T-helper 1 cell treated with Interleukin-12 subunit alpha and Interleukin-12 subunit beta and Interleukin-4 antibody, amounts not matched to agents 30 ng/mL and 1 ng/mL, for 36 hours (primary cell): ENCODE data around the gene RCL1. TPM values are rescaled to one million over a fixed set of nuclear protein-coding genes. Genes with fewer than 3 reads are reported as not detected.

Experiments
- intact Hi-C: fragments of 100-400 bp; cut with micrococcal nuclease; formaldehyde crosslinking; loops from one replicate; pipeline ENCODE4 v1.15.1; 2024
- total RNA-seq: library from RNA; stranded (reverse); gene quantifications from 2 replicates; pipeline ENCODE4 v1.2.3, GENCODE V29; 2022

The RCL1 gene
- total RNA-seq, 1 donor from 2014 or later = 35.6 TPM

DNA sequence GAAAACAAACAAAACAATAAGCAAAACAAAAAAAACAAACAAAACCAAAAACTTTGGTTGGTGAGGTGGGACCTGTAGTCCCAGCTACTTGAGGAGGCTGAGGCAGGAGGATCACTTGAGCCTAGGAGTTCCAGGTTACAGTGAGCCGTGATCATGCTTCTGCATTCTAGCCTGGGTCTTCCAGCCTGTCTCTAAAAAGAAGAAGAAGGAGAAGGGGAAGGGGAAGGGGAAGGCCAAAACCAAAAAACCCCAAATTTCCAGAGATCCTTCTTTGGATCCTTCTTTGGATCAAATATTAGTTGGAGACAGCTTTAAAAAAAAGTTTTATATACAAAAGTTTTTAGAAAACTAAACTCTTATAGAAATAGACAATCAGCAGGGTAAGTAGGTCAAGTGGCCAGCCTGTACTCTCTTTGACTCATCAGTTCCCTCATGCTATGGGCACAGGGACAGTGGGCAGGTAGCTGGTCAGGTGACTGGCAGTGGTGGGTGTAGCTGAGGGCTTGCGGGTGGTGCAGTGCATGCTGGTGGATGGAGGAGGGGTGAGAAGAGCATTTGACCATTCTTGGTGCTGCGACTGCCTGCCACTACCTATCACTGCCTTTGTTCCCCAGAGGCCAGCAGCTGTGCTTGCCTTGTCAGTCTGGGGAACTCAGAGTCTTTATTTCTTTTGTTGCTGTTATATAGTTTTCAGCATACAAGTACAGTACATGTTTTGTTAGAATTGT is 12.6 kb downstream of the RCL1 start:
- intact Hi-C loops = no loop called here

DNA sequence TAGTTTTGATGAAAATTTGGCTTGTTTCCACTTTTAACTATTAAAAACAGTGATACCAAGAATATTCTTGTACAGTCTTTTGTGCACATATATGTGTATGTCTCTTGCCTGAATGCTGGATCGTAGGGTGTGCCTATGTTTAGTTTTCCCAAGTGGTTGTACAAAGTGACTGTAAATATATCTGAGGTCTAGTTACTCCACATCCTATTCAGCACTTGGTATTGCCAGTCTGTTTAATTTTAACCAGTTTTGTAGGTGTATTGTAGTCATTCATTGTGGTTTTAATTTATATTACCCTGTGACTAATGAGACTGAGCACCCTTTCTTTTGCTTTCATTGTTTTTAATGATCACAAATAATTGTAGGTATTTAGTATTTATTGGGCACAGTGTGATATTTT is 17.8 kb downstream of the RCL1 start:
- intact Hi-C loops = loop anchor here (2.0 kb wide), 1 partner anchor 18 kb away; the partner anchor contains the start of gene RCL1

DNA sequence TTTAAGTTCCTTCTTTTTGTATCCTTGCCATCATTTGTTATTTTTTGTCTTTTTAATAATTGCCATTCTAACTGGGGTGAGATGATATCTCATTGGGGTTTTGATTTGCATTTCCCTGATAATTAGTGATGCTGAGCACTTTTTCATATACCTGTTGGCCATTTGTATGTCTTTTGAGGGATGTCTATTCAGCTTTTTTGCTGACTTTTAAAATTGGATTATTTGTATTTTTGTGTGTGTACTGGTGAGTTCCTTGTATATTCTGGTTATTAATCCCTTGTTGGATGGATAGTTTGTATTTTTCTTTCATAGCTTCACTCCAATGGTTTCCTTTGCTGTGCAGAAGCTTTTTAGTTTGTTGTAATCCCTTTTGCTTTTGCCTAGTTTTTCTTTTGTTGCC is 19.1 kb downstream of the RCL1 start:
- intact Hi-C loops = loop anchor here (2.0 kb wide), 1 partner anchor 19 kb away; the partner anchor contains the start of gene RCL1

DNA sequence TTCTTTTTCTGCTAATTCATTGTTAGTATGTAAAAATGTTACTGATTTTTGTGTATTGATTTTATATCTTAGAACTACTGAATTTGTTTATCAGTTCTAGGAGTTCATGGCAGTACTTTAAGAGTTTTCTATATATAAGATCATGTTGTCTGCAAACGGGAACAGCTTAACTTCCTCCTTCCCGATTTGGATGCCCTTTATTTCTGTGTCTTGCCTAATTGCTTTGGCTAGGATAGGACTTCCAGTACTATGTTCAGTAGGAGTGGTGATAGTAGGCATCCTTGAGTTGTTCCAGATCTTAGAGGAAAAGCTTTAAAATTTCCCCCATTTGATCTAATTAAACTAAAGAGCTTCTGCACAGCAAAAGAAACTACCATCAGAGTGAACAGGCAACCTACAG is 20.1 kb downstream of the RCL1 start:
- intact Hi-C loops = no loop called here

- intact Hi-C loops = no loop called here
These were observed 22.2 kb downstream of the RCL1 start for GRCh38 chr9:4814913-4815312.

- intact Hi-C loops = no loop called here
These were observed 22.7 kb downstream of the RCL1 start for GRCh38 chr9:4815381-4815956.

DNA sequence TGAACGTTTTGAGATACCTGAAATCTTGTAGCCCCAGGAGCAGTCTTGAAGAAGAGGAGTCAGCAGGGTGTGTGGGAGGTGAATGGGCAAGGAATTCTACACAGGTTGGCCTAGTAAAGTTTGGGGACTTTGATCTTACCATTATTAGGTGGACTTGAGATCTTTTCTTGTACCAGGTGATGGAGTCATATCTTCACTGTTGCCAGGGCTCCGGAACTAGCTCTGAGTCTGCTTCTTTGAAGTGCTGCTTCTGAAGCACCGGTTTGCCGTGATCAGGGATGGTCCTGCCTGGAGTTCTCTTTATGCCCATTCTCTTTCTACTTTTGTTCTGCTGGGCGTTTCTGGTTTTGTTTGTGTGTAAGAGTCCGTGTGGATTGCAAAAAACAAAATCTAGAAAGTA is 27.4 kb downstream of the RCL1 start:
- intact Hi-C loops = no loop called here

DNA sequence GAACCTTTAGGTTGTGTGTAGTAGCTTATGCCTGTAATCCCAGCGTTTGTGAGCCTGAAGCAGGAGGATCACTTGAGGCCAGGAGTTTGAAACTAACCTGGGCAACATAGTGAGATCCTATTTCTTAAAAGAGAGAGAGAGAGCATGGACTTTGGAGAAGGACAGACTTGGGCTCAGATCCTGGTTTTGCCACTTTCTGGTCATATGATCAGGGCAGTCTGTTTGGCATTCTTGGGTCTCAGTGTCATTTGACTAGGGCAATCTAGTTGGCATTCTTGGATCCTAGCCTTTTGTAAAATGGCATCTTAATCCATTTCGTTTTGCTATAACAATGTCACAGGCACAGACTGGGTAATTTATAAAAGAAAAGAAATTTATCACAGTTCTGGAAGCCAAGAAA is 28.4 kb downstream of the RCL1 start:
- intact Hi-C loops = no loop called here

DNA sequence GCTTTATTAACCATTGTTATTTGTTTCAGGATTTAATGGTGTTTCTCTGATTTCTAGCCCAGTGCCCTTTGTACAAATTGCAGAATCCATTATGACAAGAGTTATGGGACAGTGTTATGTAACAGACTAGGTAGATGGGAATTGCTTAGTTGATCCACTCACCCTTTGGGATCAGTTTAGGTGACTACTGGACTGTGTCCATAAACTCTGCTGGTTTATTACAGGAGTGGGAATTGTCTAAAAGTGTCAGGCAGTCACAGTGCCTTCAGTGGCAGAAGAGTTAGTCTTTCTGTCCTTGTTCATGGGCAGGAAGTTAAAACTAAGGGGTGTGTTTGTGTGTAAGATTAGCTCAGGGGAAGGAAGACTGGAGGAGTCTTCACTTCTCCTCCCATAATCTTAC is 29.3 kb downstream of the RCL1 start:
- intact Hi-C loops = no loop called here

DNA sequence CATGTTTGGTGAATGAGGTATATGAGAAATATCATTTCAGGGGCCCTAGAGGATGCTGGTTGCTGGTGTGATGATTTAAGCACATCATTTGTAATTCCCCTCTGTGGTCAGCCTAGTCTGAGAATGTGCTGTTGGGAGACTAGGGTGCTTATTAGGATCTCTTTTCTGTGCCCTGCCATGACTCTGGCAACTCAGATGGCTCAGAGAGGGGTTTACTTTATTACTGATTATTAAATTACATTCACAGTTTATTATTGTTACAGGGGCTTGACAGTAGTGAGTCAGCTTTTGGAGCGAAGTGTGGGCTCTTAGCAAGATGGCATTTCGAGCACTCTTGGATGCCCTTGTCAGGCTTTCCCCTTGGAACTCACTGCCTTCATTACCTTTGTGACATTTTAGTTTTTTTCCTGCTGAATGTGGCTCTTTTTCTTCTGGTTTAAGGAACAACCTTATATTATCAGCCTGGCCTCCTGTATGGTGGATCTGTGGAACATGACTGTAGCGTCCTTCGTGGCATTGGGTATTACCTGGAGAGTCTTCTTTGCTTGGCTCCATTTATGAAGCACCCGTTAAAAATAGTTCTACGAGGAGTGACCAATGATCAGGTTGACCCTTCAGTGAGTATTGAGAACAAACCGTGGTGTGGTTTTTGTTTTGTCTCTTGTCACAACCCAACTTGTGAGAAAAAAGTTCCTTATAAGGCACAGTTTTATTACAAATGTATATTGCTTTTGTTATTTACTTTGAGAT is 33.8 kb downstream of the RCL1 start:
- intact Hi-C loops = no loop called here

GRCh38 chr9:4827224-4827623 is 34.5 kb downstream of the RCL1 start:
- intact Hi-C loops = no loop called here

- intact Hi-C loops = no loop called here
These were observed 36.0 kb downstream of the RCL1 start for GRCh38 chr9:4828761-4829160.

DNA sequence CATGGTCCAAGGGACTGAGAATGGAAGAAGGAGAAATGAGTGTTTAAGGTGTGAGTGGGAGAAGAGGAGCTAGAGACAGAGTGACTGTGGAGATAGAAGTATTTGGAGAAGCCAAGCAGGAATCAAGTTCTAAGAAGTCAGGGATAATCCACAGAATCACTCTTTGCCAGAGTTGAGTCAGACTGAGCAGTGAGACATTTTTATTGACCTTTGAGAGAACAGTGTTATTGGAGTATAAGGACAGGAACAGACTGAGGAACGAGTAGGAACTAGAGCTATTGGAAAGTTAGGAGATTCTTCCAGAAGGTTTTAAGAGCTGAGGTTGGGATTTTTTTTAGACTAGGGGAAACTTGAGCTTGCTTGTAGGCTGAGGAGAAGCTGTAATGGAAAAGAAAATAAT is 37.2 kb downstream of the RCL1 start:
- intact Hi-C loops = no loop called here

- intact Hi-C loops = no loop called here
These were observed 38.0 kb downstream of the RCL1 start for GRCh38 chr9:4830699-4831098.

- intact Hi-C loops = no loop called here
These were observed 38.4 kb downstream of the RCL1 start for GRCh38 chr9:4831119-4831518.

- intact Hi-C loops = loop anchor here (2.0 kb wide), 1 partner anchor 39 kb away; the partner anchor contains the start of gene RCL1
These were observed 39.2 kb downstream of the RCL1 start for GRCh38 chr9:4831944-4832343.

- intact Hi-C loops = loop anchor here (1.0 to 2.0 kb wide), 3 partner anchors 11 to 152 kb away; partner anchors contain the start of genes JAK2 and RCL1
These were observed 40.2 kb downstream of the RCL1 start for GRCh38 chr9:4832786-4833579.

DNA sequence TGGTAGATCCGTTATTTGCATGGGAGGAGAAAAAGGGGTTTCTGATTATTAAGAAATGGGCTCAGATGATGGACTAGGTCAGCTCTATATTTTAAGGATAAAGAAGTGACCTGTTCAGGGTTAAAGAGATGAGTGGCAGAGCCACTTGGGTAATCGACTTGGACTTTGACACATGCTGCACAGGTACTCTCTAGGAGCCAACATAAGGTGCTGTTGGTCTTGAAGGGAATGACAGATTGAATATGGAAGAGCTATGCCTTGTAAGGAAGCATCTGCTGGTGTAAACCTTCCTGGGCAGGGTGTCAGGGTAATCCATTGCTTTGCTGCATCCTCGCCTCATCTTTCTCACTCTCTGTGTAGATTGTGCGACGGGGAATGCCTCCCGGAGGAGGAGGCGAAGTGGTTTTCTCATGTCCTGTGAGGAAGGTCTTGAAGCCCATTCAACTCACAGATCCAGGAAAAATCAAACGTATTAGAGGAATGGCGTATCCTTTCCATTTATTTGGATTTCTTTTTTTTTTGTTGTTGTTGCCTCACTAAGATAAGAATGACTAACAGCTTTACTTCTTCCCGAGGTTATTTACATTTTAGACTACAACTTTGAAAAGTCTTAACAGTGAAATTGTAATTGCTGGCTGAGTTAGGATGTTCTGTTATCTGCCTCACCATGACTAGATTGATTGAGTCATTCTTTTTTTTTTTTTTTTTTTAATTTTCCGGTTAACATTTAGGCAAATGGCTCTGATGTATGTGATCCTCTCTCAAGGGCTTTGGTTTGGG is 41.2 kb downstream of the RCL1 start:
- intact Hi-C loops = loop anchor here (1.0 to 2.0 kb wide), 3 partner anchors 10 to 151 kb away; partner anchors contain the start of genes JAK2 and RCL1

DNA sequence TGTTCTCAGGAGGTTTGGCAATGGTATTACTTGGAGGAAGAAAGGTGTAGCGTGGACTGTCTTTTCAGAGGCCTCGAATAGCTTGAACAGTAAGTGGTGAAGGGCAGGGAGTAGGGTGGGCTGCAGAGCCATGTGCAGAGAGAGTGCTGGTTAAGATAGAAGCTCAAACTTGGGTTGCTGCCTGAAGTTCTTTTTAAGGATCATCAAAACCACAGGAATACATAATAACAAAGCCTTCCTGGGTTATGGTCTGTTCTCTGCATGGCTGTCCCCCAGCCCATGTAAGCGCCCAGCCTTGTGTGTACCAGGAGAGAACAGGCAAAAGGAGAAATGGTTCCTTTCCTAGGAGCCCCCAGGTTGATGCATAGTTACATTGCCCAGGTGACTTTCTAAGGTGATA is 43.9 kb downstream of the RCL1 start:
- intact Hi-C loops = no loop called here
